ENCODE results near the gene SCYGR4.

The SCYGR4 gene

DNA sequence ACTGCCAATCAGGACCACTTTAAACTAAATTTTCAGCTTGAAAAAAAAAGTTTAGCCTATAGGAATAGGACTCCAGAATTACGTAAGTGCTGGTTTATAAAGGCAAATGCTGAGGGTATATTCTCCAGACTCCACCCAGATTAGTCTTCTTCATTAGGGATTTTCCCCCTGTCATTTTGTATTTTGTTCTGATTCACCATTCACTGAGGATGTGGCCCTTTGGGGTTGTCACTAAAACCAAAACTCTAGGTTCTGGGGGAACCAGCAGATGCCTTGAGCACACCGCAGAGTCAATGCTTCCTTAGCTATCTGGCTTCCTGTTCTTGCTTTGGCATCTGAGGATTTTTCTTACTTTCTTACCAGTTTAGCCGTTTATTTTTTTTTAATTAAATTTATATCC is 10.5 kb downstream of the SCYGR4 start:
- TF ChIP-seq, protein P1, sequence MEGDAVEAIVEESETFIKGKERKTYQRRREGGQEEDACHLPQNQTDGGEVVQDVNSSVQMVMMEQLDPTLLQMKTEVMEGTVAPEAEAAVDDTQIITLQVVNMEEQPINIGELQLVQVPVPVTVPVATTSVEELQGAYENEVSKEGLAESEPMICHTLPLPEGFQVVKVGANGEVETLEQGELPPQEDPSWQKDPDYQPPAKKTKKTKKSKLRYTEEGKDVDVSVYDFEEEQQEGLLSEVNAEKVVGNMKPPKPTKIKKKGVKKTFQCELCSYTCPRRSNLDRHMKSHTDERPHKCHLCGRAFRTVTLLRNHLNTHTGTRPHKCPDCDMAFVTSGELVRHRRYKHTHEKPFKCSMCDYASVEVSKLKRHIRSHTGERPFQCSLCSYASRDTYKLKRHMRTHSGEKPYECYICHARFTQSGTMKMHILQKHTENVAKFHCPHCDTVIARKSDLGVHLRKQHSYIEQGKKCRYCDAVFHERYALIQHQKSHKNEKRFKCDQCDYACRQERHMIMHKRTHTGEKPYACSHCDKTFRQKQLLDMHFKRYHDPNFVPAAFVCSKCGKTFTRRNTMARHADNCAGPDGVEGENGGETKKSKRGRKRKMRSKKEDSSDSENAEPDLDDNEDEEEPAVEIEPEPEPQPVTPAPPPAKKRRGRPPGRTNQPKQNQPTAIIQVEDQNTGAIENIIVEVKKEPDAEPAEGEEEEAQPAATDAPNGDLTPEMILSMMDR (IDR thresholded peaks at IDR 0.05), result no peak
- TF ChIP-seq ZFX (IDR thresholded peaks at IDR 0.05; ENCODE audit: borderline replicate concordance), result no peak

DNA sequence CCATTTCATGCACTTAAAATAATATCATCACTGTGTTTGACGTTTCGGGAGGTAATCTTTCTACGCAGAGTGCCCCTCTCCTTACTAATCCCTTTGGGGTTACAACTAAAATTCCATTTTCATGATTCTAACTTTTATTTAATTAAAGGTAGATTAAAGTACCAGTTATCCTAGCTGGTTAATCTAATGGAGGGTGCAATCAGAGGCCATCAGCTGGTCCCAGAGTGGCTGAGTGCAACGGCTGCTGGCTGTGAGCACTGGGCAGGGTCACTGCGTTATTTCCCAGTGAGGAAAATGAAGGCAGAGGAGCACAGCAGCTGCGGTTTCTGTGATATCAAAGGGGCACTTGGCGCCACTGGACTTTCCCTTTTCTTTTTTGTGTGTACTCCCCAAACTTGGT is 12.1 kb downstream of the SCYGR4 start:
- H3K27ac ChIP-seq, result no peak overlapping the region
- no peak for TF ChIP-seq ZFX (IDR thresholded peaks at IDR 0.05; ENCODE audit: borderline replicate concordance)
- TF ChIP-seq, protein P1 (IDR thresholded peaks at IDR 0.05), result no peak

More for the DNA sequence above, 10.5 kb downstream of the SCYGR4 start:
- H3K27ac ChIP-seq, result no peak overlapping the region

DNA sequence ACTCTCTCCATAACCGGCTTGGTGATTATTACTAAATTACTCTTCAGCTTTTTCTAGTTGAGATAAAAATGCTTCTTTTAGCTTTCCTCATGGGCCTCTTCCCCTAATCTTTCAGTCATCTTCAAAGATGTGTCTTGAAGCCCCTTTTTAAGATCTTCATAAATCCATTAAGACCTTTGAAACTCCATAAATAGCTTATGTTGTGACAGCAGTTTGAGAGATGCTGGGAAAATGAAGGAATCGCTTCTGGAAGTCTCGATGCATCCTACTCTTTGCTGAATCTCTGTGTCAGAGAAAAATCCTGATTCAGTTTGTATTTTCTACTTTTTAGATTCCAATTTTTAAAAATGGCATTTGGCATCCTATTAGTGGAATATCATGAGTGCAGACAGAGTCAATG is 13.0 kb downstream of the SCYGR4 start:
- TF ChIP-seq, protein P1 (IDR thresholded peaks at IDR 0.05), result no peak
- TF ChIP-seq ZFX (IDR thresholded peaks at IDR 0.05; ENCODE audit: borderline replicate concordance), result no peak
- H3K27ac ChIP-seq, result no peak overlapping the region

DNA sequence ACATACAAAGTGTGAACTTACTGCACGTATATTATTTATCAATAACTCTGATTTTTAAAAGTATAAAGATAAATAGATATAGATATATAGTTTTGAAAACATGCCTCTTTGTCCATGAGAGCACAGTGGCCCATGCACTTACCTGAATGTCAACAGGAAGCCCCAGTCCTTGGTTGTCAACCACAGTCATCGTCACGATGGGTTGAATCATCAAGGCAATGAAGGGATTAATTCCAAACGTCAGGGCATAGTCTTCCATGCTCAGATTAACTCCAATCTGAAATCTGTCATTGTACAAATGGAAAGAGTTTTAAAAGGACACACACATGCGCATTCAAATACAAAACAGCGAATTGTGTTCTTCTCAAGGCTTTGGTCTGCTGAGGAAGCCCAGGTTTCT is 15.5 kb downstream of the SCYGR4 start:
- no peak overlapping the region for H3K27ac ChIP-seq
- TF ChIP-seq, protein P1 (IDR thresholded peaks at IDR 0.05), result no peak
- no peak for TF ChIP-seq ZFX (IDR thresholded peaks at IDR 0.05; ENCODE audit: borderline replicate concordance)

DNA sequence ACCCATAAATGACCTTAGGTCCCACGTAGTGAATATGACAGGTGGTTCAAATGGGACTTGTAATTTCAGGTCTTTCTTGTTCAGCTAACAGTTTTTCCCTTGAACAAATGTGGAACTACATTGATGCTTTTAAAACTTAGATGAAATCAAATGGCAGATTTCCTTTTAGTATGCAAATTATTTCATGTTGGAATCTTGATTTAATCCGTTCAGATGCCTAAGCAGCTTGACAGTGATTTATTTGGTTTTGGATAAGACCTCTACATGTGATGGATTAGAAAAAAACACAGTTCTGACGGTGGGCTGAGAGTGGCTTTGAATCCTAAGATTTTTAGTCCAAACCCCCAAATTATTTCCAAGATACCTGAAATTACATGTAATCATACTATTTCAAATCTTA is 16.9 kb downstream of the SCYGR4 start:
- H3K27ac ChIP-seq, result no peak overlapping the region
- no peak for TF ChIP-seq ZFX (IDR thresholded peaks at IDR 0.05; ENCODE audit: borderline replicate concordance)
- TF ChIP-seq, protein P1 (IDR thresholded peaks at IDR 0.05), result no peak

DNA sequence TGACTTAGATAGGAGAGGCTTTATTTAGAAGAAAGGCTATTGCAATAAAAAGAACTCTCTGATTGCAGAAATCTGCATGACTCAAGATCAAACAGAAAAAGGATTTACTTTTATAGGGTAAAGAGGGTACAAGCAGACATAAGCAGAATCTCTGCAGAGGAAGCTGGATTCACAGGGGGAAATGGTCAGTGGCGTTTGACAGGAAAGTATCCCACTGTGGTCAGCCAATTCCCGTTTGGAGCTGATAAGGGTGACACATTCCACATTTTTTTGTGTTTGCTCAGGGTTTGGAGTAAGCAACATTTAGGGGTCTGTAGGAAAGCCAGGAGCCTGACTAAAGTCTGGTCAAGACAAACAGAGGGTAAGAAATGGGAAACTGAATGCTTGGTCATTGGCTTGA is 25.4 kb downstream of the SCYGR4 start:
- H3K27ac ChIP-seq, result no peak overlapping the region
- no peak for TF ChIP-seq ZFX (IDR thresholded peaks at IDR 0.05; ENCODE audit: borderline replicate concordance)
- TF ChIP-seq, protein P1 (IDR thresholded peaks at IDR 0.05), result no peak

DNA sequence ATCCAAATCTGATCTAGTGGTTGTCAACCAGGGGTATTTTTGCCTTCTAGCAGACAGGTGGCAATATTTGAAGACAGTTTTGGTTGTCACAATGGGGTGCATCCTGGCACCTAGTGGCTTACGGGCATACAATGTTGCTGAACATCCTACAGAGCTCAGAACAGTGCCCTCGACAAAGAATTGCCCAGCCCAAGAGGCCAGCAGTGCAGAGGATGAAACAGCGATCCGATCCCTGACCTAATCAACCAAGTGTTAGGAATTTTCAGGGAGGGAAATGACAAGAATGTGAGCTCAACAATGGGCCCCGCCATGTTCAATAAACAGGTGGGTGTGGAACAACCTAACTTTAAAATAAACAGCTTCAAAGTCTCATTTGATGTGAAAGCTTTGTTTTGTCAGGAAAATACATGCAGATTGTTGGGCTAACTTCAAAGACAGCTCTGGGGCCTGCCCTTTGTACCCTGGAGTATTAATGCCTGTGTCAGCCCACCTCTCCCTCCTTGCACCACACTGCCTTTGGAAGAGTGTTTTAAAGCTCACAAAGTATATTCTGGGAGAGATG is 26.8 kb downstream of the SCYGR4 start:
- no peak overlapping the region for H3K27ac ChIP-seq
- TF ChIP-seq ZFX (IDR thresholded peaks at IDR 0.05; ENCODE audit: borderline replicate concordance), result no peak
- TF ChIP-seq, protein P1 (IDR thresholded peaks at IDR 0.05), result no peak

Measured in 22Rv1 (cell line).